GM18858 (cell line): ENCODE results near the gene THNSL1.
"Not testable (repeated sequence)": the region's sequence is repeated elsewhere in the genome, so short reads cannot be mapped to it uniquely, and the experiment has no call there.

Experiments used
- ATAC-seq: cut with Tn5 transposase; IDR thresholded peaks from one replicate; pipeline ENCODE4 v1.9.1; 2021; ENCODE audit not compliant: unreplicated experiment

Gene THNSL1

GRCh38 chr10:24993237-24993958, 23.0 kb upstream of the THNSL1 start:
- ATAC-seq: no peak

DNA sequence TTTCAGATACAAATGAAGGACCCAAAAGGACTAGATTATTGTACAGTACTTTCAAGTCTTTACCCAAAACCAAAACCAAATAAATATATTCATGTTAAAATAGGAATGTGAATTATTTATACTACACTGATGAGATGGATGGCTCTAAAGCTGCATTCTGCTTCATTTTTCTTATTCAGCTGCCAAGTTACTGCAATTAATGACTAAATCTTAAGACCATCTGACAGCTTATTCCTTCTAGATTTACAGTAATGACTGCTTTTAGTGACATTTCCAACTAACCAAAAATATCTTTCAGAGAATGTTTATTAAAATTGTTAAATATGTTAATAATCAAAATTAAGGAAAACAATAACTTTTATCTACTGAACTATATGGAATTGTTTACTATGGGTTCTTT, 21.3 kb upstream of the THNSL1 start:
- ATAC-seq: no peak

DNA sequence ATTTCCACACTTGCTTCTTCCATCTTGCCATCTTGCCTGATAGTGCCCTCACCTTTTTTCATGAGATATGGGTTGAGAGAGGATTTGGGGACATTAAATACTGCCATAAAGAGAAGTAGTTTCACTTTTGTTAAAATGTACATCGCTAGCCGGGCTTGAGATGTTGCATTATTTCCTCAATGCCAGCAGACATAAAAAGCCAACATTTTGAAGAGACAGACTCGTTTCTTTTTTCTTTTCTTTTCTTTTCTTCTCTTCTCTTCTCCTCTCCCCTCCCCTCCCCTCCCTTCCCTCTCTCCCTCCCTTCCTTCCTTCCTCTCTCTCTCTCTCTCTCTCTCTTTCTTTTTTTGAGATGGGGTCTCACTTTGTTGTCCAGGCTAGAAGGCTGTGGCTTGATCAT, 18.4 kb upstream of the THNSL1 start:
- ATAC-seq: no peak

DNA sequence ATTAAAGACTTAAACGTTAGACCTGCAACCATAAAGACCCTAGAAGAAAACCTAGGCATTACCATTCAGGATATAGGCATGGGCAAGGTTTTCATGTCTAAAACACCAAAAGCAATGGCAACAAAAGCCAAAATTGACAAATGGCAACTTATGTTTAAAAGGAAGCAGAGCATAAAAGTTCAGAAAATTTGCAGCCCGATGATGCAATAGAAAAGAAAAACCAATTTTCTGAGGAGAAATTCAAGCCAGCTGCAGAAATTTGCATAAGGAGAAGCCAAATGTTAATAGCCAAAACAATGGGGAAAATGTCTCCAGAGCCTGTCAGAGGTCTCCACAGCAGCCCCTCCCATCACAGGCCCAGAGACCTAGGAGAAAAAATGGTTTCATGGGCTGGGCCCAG, 4.8 kb upstream of the THNSL1 start:
- ATAC-seq: not testable (repeated sequence)

- ATAC-seq: no peak
These were observed 1.8 kb upstream of the THNSL1 start for GRCh38 chr10:25014579-25014978.

GRCh38 chr10:25015828-25016375, 510 bp upstream of the THNSL1 start, which contains the start of gene ENKUR:
ENKUR (minus strand) TSS chr10:25016158; CDS start chr10:25015936, 222 bp downstream.
- ATAC-seq: peak; percentile 46

DNA sequence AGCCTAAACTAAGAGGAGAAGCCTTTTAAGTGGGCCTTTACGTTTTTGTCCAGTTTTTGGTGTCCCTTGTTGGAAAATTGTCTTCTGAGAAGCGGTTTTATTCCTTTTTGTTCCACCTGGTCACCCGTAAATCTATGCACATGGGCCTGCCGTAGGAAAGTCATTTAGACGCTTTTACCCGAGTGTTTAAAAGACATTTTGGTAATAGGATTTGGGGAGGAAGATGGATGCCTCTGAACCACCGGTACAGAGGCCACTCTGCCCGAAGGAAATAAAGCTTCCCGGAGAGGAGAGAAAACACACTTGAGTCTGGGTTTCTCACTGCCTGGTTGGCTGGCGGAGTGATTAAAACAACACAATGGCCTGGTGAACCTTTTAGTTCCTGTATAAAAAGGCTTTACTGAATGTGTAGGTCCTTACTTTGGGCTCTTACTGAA, 760 bp downstream of the THNSL1 start:
- ATAC-seq: peak; percentile 3

DNA sequence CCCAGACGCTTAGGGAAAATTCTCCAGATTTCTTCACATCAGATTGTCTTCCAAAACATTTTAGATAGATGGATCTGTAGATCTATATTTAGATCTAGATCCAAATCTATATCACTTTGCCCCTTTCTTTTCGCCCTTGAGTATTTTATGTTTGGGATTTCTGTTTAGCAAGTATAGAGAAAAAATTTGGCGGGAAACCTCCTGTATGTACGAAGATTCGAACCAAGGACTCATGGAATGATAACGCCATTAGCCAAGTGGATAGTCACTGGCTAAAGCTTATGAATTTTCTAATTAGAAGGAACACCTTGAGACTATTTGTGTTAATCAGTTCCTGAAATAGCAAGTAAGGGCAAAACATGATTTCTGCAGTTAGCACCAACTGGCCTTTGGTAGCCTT, 1.2 kb downstream of the THNSL1 start:
- no peak for ATAC-seq

- no peak for ATAC-seq
These were observed 2.3 kb downstream of the THNSL1 start for GRCh38 chr10:25018703-25019102.

DNA sequence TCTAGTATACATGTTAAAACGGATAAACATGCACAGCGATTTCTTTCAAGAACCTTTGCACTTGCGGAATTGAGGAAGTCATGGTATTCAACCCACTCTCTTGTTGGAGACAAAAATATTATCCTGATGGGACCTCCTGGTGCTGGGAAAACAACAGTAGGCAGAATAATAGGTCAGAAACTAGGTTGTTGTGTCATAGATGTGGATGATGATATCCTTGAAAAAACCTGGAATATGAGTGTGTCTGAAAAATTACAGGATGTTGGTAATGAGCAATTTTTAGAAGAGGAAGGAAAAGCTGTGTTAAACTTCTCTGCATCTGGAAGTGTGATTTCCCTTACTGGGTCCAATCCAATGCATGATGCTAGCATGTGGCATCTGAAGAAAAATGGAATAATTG, 6.9 kb downstream of the THNSL1 start:
- ATAC-seq: no peak

GRCh38 chr10:25024528-25024927, 8.1 kb downstream of the THNSL1 start:
- no peak for ATAC-seq

DNA sequence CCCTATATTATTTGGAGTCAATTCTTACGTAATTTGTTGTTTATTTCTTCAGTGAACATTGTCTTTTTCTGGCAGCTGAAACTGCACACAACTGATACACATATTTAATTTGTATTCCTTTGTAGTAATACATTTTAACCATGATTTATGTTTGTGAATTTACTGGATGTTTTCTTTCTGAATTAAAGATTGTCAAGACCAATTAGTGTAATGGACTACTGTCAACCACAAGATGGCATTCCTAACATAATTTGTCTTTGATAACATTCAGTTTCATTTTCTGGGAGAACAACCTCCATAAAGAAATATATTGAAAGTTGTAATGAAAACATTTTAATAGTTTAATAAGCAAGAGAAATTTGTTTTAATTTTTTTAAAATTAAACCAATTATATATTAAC, 10.1 kb downstream of the THNSL1 start:
- ATAC-seq: no peak

DNA sequence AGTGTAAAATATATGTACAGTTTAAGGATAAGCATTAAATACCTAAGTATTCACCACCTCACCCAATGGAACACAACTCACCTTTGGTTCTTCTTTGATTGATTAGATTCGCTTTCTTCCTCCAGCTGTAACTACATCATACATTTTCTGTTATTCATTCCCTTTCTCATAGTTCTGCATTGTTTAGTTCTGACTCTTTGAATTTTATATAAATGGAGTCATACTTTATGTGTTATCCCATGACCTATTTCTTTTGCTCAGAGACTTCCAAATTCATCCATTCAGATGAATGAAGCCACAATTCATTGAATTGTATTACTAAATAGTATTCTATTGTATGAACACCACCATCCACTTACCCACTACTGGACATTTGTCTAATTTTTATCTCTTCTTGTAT, 12.3 kb downstream of the THNSL1 start:
- no peak for ATAC-seq

DNA sequence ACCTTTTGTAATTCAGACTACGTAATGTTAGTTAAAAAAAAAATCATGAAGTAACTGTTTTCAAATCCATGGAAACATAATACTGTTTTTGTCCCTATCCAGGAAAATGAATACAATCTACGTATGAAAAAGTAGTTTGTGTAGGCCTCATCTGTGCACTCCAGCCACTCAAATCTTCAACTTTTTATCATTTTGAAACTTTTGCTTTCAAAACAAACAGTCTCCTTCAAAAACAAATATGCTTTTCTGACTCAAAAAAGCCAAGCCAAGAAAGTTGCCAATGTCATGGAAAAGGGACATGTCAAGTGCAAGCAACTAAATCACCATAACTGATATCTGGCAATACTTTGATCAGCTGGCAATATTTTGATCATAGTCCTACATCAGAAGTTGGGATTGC, 13.1 kb downstream of the THNSL1 start:
- no peak for ATAC-seq

- peak; percentile 75 for ATAC-seq
These were observed 20.0 kb downstream of the THNSL1 start for GRCh38 chr10:25036381-25036780.

GRCh38 chr10:25038325-25038724, 21.9 kb downstream of the THNSL1 start:
- no peak for ATAC-seq

DNA sequence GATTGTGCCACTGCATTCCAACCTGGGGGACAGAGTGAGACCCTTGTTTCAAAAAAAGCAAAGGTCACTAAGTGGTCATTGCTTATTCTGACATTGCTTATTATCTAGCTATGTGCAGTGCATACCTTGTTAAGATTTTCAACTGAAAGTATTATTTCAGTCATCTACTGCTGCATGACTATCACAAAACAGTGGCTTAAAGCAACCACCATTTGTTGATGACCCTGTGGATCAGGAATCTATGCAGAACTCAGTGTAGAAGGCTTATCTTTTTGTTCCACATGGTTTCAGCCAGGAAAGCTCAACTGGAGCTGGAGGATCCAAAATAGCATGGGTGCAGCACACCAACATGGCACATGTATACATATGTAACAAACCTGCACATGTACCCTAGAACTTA, 23.1 kb downstream of the THNSL1 start:
- ATAC-seq: no peak

GRCh38 chr10:25046641-25047040, 30.2 kb downstream of the THNSL1 start:
- ATAC-seq: no peak

- ATAC-seq: no peak
These were observed 30.7 kb downstream of the THNSL1 start for GRCh38 chr10:25047088-25047487.

GRCh38 chr10:25047591-25048301, 31.3 kb downstream of the THNSL1 start:
- ATAC-seq: no peak

DNA sequence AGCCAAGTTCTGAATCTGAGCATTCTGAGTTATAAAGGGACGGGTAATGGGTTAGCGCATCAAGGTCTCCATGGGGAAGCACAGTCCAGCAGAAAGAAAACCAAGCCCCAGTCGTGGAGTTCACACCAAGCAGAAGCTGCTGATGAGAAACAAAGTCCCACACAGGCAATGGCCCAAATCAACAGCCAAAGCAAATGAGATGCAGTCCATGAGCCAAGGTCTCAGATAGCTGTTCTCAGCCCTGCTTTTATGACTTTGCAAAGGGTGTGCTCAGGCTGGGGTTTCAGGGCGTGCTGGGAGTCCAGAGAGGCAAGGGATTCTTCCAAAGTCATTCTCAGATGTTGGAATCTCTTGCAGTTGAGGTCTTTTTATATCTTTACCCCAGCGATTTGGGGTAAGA, 32.0 kb downstream of the THNSL1 start:
- ATAC-seq: no peak

DNA sequence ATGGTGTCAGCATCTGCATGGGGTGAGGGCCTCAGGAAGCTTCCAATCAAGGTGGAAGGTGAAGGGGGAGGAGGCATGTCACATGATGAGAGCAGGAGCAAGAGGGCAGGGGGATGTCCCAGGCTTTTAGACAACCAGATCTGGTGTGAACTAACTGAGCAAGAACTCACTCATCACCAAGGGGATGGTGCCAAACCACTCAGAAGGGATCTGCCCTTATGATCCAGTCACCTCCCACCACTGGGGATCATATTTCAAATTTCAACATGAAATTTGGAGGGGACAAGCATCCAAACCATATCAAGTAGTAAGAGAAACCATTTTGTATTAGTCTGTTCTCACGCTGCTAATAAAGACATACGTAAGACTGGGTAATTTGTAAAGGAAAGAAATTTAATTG, 33.6 kb downstream of the THNSL1 start:
- ATAC-seq: no peak
